SU-DHL-6 (cell line): ENCODE results near the gene RHBDF2.

Experiments
- H2AFZ ChIP-seq: fragments of 200-600 bp; sonication (generic); 2 replicates; pipeline ENCODE4 v1.6.1; 2014; ENCODE audit warnings: low read depth, mild to moderate bottlenecking, moderate library complexity, mixed read lengths, antibody characterized with exemption, low read length; ENCODE audit not compliant: severe bottlenecking
- H3F3A ChIP-seq: fragments of 200-600 bp; shearing (Covaris generic); 2 replicates; pipeline ENCODE4 v1.6.0; 2016; ENCODE audit warnings: antibody characterized with exemption, mild to moderate bottlenecking; ENCODE audit not compliant: insufficient read depth
- H3K27ac ChIP-seq: fragments of 200-600 bp; sonication (generic); 2 replicates; pipeline ENCODE4 v1.5.1; 2016; ENCODE audit warnings: low read depth, mild to moderate bottlenecking, low read length, moderate library complexity, mixed read lengths
- H3K27me3 ChIP-seq: fragments of 200-600 bp; sonication (generic), shearing (Covaris generic); 2 replicates; pipeline ENCODE4 v1.6.0; 2014; ENCODE audit warnings: mild to moderate bottlenecking, low read length
- H3K36me3 ChIP-seq: fragments of 200-600 bp; sonication (generic); 2 replicates; pipeline ENCODE4 v1.6.1; 2014; ENCODE audit warnings: mild to moderate bottlenecking, low read length, mixed read lengths
- H3K4me2 ChIP-seq: fragments of 300-600, 200-600 bp; shearing (Covaris generic), sonication (generic); 2 replicates; pipeline ENCODE4 v1.6.0; 2014; ENCODE audit warnings: low read length, low read depth, mild to moderate bottlenecking; ENCODE audit not compliant: poor library complexity, severe bottlenecking
- H3K4me3 ChIP-seq: fragments of 200-600 bp; sonication (generic); 2 replicates; pipeline ENCODE4 v1.5.1; 2014; ENCODE audit warnings: antibody characterized with exemption, low read length, mild to moderate bottlenecking, mixed read lengths; ENCODE audit not compliant: insufficient read depth, poor library complexity, severe bottlenecking
- H3K79me2 ChIP-seq: fragments of 200-600 bp; sonication (generic); 2 replicates; pipeline ENCODE4 v1.6.1; 2014; ENCODE audit warnings: mild to moderate bottlenecking, low read length, moderate library complexity; ENCODE audit not compliant: insufficient read depth
- H3K9ac ChIP-seq: fragments of 200-600 bp; sonication (generic); 2 replicates; pipeline ENCODE4 v1.7.0; 2014; ENCODE audit warnings: mild to moderate bottlenecking, low read length
- H3K9me2 ChIP-seq: fragments of 200-600 bp; sonication (generic); replicated peaks from 2 replicates; pipeline ENCODE4 v1.6.1; 2014; ENCODE audit warnings: low read length; ENCODE audit not compliant: insufficient read depth
- H3K9me3 ChIP-seq: fragments of 200-600 bp; sonication (generic); 2 replicates; pipeline ENCODE4 v1.6.1; 2014; ENCODE audit warnings: low read length, mixed read lengths; ENCODE audit not compliant: insufficient read depth
- H4K20me1 ChIP-seq: fragments of 200-600 bp; sonication (generic); 2 replicates; pipeline ENCODE4 v1.6.1; 2014; ENCODE audit warnings: low read depth, mild to moderate bottlenecking, antibody characterized with exemption, low read length, moderate library complexity, mixed read lengths
- EZH2phosphoT487 ChIP-seq: fragments of 200-600 bp; sonication (generic), shearing (Covaris generic); conservative IDR thresholded peaks from 2 replicates; pipeline ENCODE4 v1.6.1; 2018; ENCODE audit warnings: mild to moderate bottlenecking, antibody characterized with exemption, low read length, moderate library complexity, mixed read lengths
- TF ChIP-seq, protein P1 (sequence below): fragments of 200-600 bp; sonication (generic); IDR thresholded peaks from one replicate; pipeline ENCODE4 v1.5.1; 2017; ENCODE audit warnings: antibody characterized with exemption, mild to moderate bottlenecking, low read length, moderate library complexity; ENCODE audit not compliant: insufficient read depth, poor library complexity, severe bottlenecking

The RHBDF2 gene

DNA sequence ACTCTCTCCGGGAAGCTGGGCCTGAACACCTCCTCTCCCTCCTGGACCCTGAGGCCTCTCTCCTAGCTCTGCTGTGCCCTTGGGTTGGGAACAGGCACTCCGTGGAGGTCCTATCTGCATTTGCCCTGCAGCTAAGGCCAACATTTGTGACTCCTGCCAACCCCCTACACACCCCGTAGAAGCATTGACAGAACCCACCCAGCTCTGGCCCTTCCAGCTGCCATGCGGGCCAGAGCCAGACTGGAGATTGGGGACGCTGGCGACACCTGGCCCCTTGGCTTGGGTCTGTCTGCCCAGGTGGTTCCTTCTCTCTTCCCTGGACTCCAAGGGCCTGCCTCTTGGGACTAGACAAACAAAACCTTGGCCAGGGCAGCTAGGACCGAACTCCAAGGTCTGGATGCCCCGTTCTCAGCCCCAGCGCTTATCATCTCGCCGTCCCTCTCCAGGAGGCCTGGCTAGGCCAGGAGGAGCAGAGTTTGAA is 644 bp upstream of the RHBDF2 start:
- H3K4me3 ChIP-seq, result peak overlapping the region; percentile 95
- H3K27ac ChIP-seq, result no peak overlapping the region; the same call in 1 of the 2 replicates
- peaks cover 35% of the 10 kb centered on the region for H3K79me2 ChIP-seq
- peak overlapping the region; percentile 45 for H3K4me2 ChIP-seq
- no peaks in the 10 kb centered on the region for H3K36me3 ChIP-seq
- no peaks in the 10 kb centered on the region for H4K20me1 ChIP-seq
- no peaks in the 10 kb centered on the region for H3K9me2 ChIP-seq
- no peaks in the 10 kb centered on the region for H3K9me3 ChIP-seq
- H2AFZ ChIP-seq, result peak overlapping the region; percentile 30
- H3K9ac ChIP-seq, result peak overlapping the region; percentile 96
- H3K27me3 ChIP-seq, result no peaks in the 10 kb centered on the region
- TF ChIP-seq EZH2phosphoT487, result no peak
- no peaks in the 10 kb centered on the region for H3F3A ChIP-seq

DNA sequence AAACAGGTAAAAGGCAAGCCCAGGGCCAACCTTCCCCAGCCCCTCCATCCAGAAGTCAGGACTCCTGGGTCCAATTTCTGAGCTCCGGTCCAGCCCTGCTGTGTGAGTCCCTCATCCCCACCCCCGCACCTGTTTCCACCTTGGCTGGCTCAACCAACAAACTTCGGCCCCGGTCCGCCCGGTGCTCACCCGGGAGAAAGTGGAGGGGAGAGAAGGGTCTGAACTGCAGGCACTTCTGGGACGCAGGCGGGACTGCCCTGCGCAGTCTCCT is 541 bp downstream of the RHBDF2 start:
- no peaks in the 10 kb centered on the region for H4K20me1 ChIP-seq
- no peak overlapping the region for H2AFZ ChIP-seq
- H3K36me3 ChIP-seq, result no peaks in the 10 kb centered on the region
- peaks cover 35% of the 10 kb centered on the region for H3K79me2 ChIP-seq
- peak overlapping the region; percentile 95 for H3K4me3 ChIP-seq
- no peak for TF ChIP-seq EZH2phosphoT487
- TF ChIP-seq, protein P1, sequence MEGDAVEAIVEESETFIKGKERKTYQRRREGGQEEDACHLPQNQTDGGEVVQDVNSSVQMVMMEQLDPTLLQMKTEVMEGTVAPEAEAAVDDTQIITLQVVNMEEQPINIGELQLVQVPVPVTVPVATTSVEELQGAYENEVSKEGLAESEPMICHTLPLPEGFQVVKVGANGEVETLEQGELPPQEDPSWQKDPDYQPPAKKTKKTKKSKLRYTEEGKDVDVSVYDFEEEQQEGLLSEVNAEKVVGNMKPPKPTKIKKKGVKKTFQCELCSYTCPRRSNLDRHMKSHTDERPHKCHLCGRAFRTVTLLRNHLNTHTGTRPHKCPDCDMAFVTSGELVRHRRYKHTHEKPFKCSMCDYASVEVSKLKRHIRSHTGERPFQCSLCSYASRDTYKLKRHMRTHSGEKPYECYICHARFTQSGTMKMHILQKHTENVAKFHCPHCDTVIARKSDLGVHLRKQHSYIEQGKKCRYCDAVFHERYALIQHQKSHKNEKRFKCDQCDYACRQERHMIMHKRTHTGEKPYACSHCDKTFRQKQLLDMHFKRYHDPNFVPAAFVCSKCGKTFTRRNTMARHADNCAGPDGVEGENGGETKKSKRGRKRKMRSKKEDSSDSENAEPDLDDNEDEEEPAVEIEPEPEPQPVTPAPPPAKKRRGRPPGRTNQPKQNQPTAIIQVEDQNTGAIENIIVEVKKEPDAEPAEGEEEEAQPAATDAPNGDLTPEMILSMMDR, result no peak
- H3K9me3 ChIP-seq, result no peaks in the 10 kb centered on the region
- H3K27ac ChIP-seq, result peak overlapping the region; percentile 66
- H3K9me2 ChIP-seq, result no peaks in the 10 kb centered on the region
- H3K27me3 ChIP-seq, result no peaks in the 10 kb centered on the region
- H3K9ac ChIP-seq, result peak overlapping the region; percentile 96
- H3F3A ChIP-seq, result peaks cover 6% of the 10 kb centered on the region; the same call in 1 of the 2 replicates
- peak overlapping the region; percentile 88 for H3K4me2 ChIP-seq

DNA sequence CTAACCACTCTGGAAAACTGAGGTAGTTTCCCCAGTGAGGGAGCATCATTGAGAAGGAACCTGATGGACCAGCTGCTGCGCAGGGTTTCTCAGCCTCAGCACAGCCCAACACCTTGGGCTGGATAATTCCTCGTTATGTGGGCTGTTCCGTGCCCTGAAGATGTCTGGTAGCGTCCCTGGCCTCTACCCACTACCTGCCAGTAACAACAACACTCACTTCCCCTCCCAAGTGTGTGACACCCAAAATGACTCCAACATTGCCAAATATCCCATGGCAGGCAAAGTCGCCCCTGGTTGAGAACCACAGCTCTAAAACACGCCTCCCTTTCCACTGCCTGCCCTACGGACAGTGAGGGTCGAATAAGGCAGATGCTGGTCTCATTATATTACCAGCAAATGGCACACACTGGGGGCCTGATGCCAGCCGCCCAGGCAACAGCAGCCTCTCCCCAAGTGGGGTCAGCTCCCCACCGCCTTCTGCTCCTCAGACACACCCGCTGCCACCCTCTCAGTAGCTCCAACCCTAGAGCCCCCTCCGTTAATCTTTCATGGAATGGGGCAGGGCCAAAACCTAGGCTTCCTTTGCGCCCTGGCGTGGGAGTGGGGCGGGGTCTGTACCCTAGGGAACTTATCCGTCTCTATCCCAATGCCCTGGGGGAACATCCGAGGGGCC is 1.0 kb downstream of the RHBDF2 start:
- peak overlapping the region; percentile 95 for H3K4me3 ChIP-seq
- no peaks in the 10 kb centered on the region for H3K36me3 ChIP-seq
- H3F3A ChIP-seq, result peaks cover 9% of the 10 kb centered on the region; the same call in 1 of the 2 replicates
- TF ChIP-seq, protein P1, result no peak
- no peak for TF ChIP-seq EZH2phosphoT487
- H3K27me3 ChIP-seq, result no peaks in the 10 kb centered on the region
- no peaks in the 10 kb centered on the region for H3K9me2 ChIP-seq
- H3K79me2 ChIP-seq, result peaks cover 35% of the 10 kb centered on the region
- peak overlapping the region; percentile 88 for H3K4me2 ChIP-seq
- H3K9ac ChIP-seq, result peak overlapping the region; percentile 96
- H3K27ac ChIP-seq, result peak overlapping the region; percentile 66
- H3K9me3 ChIP-seq, result no peaks in the 10 kb centered on the region
- no peak overlapping the region for H2AFZ ChIP-seq
- no peaks in the 10 kb centered on the region for H4K20me1 ChIP-seq

DNA sequence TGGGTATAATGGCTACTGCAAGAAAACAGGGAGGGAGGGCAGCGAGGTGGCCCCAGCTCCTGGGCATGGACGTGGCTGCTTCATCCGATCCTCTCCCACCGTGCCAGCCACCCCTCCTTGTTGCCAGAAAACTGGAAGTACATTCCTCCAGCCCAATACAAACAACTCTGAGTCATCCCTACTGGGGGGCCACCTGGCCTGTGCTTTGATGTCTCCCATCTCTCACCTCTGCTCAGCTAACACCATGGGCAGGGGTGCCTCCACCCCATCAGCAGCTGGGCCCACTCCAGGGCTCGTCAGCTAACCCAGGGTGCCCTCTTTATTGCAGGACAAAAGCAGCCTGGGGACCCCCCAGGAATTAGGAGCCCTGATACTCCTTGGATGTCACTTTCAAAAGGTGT is 2.0 kb downstream of the RHBDF2 start:
- Histone ChIP-seq H3K79me2 (peaks cover 35% of the 10 kb centered on the region), H3K4me3 (peak overlapping the region; percentile 95)

More for the DNA sequence above, 2.0 kb downstream of the RHBDF2 start:
- TF ChIP-seq, protein P1, result no peak
- no peak for TF ChIP-seq EZH2phosphoT487
- H3F3A ChIP-seq, result peaks cover 12% of the 10 kb centered on the region; the same call in 1 of the 2 replicates
- no peaks in the 10 kb centered on the region for H4K20me1 ChIP-seq
- H3K9me3 ChIP-seq, result no peaks in the 10 kb centered on the region
- no peaks in the 10 kb centered on the region for H3K27me3 ChIP-seq
- H3K9me2 ChIP-seq, result no peaks in the 10 kb centered on the region
- H3K27ac ChIP-seq, result peak overlapping the region; percentile 66
- H2AFZ ChIP-seq, result no peak overlapping the region
- peak overlapping the region; percentile 96 for H3K9ac ChIP-seq
- no peaks in the 10 kb centered on the region for H3K36me3 ChIP-seq
- H3K4me2 ChIP-seq, result peak overlapping the region; percentile 88
